Activated naive CD4-positive, alpha-beta T cell treated with Interleukin-2 at 50 U/mL for 16 hours (primary cell): ENCODE results near the gene OLR1.
"Not testable (repeated sequence)": the region's sequence is repeated elsewhere in the genome, so short reads cannot be mapped to it uniquely, and the experiment has no call there.

Experiments
- DNase-seq: peaks from one replicate; pipeline ENCODE4 v3.0.0-alpha.2; 2020

Gene OLR1

GRCh38 chr12:10171973-10172728 lies at the start of gene OLR1:
TSS of gene OLR1 (minus strand) at chr12:10172132. CDS start at chr12:10172077, 55 bp downstream.
- DNase-seq = no peak

- no peak for DNase-seq
Observed at GRCh38 chr12:10220398-10221077, 48.6 kb upstream of the OLR1 start.

GRCh38 chr12:10218021-10218420 lies 46.1 kb upstream of the OLR1 start:
- no peak for DNase-seq

GRCh38 chr12:10215946-10216345 lies 44.0 kb upstream of the OLR1 start:
- DNase-seq = peak; percentile 40

GRCh38 chr12:10215436-10215835 lies 43.5 kb upstream of the OLR1 start:
- no peak for DNase-seq

- no peak for DNase-seq
Observed at GRCh38 chr12:10214895-10215267, 42.9 kb upstream of the OLR1 start.

- no peak for DNase-seq
Observed at GRCh38 chr12:10214136-10214894, 42.4 kb upstream of the OLR1 start.

GRCh38 chr12:10213168-10214135 lies 41.5 kb upstream of the OLR1 start:
- DNase-seq = peak; percentile 84

GRCh38 chr12:10212739-10213131 lies 40.8 kb upstream of the OLR1 start, which contains the start of gene GABARAPL1:
TSS of gene GABARAPL1 (plus strand) at chr12:10212877. CDS start at chr12:10213130, 253 bp downstream.
- DNase-seq = peak; percentile 80

- DNase-seq = peak; percentile 89
Observed at GRCh38 chr12:10211940-10212738, 40.2 kb upstream of the OLR1 start.

GRCh38 chr12:10211101-10211939 lies 39.4 kb upstream of the OLR1 start:
- no peak for DNase-seq

GRCh38 chr12:10210225-10210624 lies 38.3 kb upstream of the OLR1 start:
- DNase-seq = no peak

- DNase-seq = no peak
Observed at GRCh38 chr12:10207136-10207535, 35.2 kb upstream of the OLR1 start.

GRCh38 chr12:10205220-10205807 lies 33.4 kb upstream of the OLR1 start:
- DNase-seq = no peak

- not testable (repeated sequence) for DNase-seq
Observed at GRCh38 chr12:10204495-10204894, 32.6 kb upstream of the OLR1 start.

GRCh38 chr12:10197879-10198278 lies 25.9 kb upstream of the OLR1 start:
- no peak for DNase-seq

- DNase-seq = no peak
Observed at GRCh38 chr12:10196210-10196609, 24.3 kb upstream of the OLR1 start.

- no peak for DNase-seq
Observed at GRCh38 chr12:10194160-10194670, 22.3 kb upstream of the OLR1 start.

GRCh38 chr12:10191865-10192264 lies 19.9 kb upstream of the OLR1 start:
- DNase-seq = no peak
